Psoas muscle (tissue), 8 donors: ENCODE data around the gene RNASE4. TPM values are rescaled to one million over a fixed set of nuclear protein-coding genes. Genes with fewer than 3 reads are reported as not detected.
A peak's percentile ranks its signal among the peaks of the same experiment; 100 is the strongest.
"Not testable (repeated sequence)": the region's sequence is repeated elsewhere in the genome, so short reads cannot be mapped to it uniquely, and the experiment has no call there.

ENCODE experiments used
- ATAC-seq, 4 donors: fragments of 200-7000 bp; cut with Tn5 transposase; one replicate each; pipeline ENCODE4 v1.9.1; 2020; ENCODE audit warnings: moderate library complexity in 3 of 4, mild to moderate bottlenecking in 2 of 4
- DNase-seq, 2 donors: peaks; one replicate each; pipeline ENCODE4 v3.0.0-alpha.2; 2020
- H3K27ac ChIP-seq: fragments of 200-600 bp; one replicate; pipeline ENCODE4 v1.8.0; 2022
- H3K27me3 ChIP-seq, 3 donors: fragments of 200-600 bp in 1 of 3; one replicate each; pipeline versions ENCODE4 v1.6.1 to v1.8.0; 2013 to 2022; ENCODE audit warnings: low read length in 2 of 3, mild to moderate bottlenecking in 2 of 3, moderate library complexity in 1 of 3; ENCODE audit not compliant: insufficient read depth in 3 of 3
- H3K36me3 ChIP-seq, 2 donors: fragments of 200-600 bp in 1 of 2; one replicate each; pipeline versions ENCODE4 v1.6.1 to v1.8.0; 2013 to 2022; ENCODE audit warnings: low read depth in 1 of 2, mild to moderate bottlenecking in 1 of 2, moderate library complexity in 1 of 2; ENCODE audit not compliant: insufficient read depth in 1 of 2
- H3K4me1 ChIP-seq: fragments of 200-600 bp; one replicate; pipeline ENCODE4 v1.8.0; 2022
- H3K4me3 ChIP-seq: fragments of 200-600 bp; one replicate; pipeline ENCODE4 v1.8.0; 2022; ENCODE audit warnings: mild to moderate bottlenecking
- H3K9me3 ChIP-seq: fragments of 200-600 bp; one replicate; pipeline ENCODE4 v1.8.0; 2022
- CTCF ChIP-seq: fragments of 200-600 bp; IDR thresholded peaks from one replicate; pipeline ENCODE4 v1.8.0; 2022; ENCODE audit warnings: antibody characterized with exemption
- WGBS, 3 donors: extraction: QIAGEN DNeasy Blood & Tissue Kit; methylation state at CpG; one replicate each; pipeline versions ENCODE4 v1.1.6 to v1.1.7; 2013; 5-methylcytosine and 5-hydroxymethylcytosine counted together
- intact Hi-C, 2 donors: fragments of 100-400 bp; cut with DNase I; formaldehyde crosslinking; loops; one replicate each; pipeline versions ENCODE4 v1.11.0 to v1.14.2; 2022
- polyA plus RNA-seq, 3 donors: library from polyadenylated mRNA; stranded (reverse); fragments of 200-250 nt; gene quantifications; one replicate each; pipeline ENCODE4 v1.2.3, GENCODE V29; 2013
- total RNA-seq, 4 donors: library from RNA; stranded (reverse); fragmentation: NEBNext Ultra II Directional in 2 of 4; extraction: Animal tissue kit (Norgen Biotek cat#: 25700) in 2 of 4; gene quantifications; one replicate each; pipeline versions ENCODE4 v1.2.1 to v1.2.4, GENCODE V29; 2021 to 2023
- donor health status: healthy with polysubstance abuse.
- donor health status: DM: no; HTN: no; CAD: no; lungs with moderate emphysema.
- donor health status: Bipolar disorder and iron deficiency.
- donor health status: healthy.
- donor health status: DM: yes; HTN: yes; CAD: no.
- donor health status: DM: no; HTN: no; CAD: no.
- donor health status: DM: no; HTN: no; CAD: no.
- donor health status: DM: yes; HTN: yes; CAD: no.

Gene RNASE4
- total and polyA plus RNA-seq, 7 donors = 0.77 to 11.1 (median 7.6) TPM

- Histone ChIP-seq H3K27me3 (no peaks in the 10 kb centered on the region), H3K36me3 (no peaks in the 10 kb centered on the region), H3K27ac (no peak overlapping the region), H3K9me3 (no peaks in the 10 kb centered on the region), H3K4me3 (no peak overlapping the region), H3K4me1 (no peaks in the 10 kb centered on the region)
- WGBS, 3 donors = 84 to 87% (median 86%) methylated on average over 5 of the region's 5 CpGs
- DNase-seq = no peak
- ATAC-seq = no peak
- intact Hi-C loops = loop anchor here (5.0 to 10.0 kb wide), 4 partner anchors 161 to 346 kb away; partner anchors contain the start of gene RNASE7 (in 1 of the 2)
- TF ChIP-seq CTCF = no peak
Observed at GRCh38 chr14:20696764-20697163, 12.4 kb downstream of the RNASE4 start.

- Histone ChIP-seq H3K36me3 (no peaks in the 10 kb centered on the region), H3K9me3 (no peaks in the 10 kb centered on the region), H3K4me1 (no peaks in the 10 kb centered on the region), H3K4me3 (no peak overlapping the region), H3K27ac (no peak overlapping the region), H3K27me3 (no peaks in the 10 kb centered on the region)
- DNase-seq = peak in 1 of 2 donors; percentile 49
- intact Hi-C loops = loop anchor here (1.0 to 10.0 kb wide), 5 partner anchors 158 to 345 kb away; partner anchors contain the start of gene RNASE7 (in 1 of the 2)
- peak; percentile 49 to 84 (median 67) for ATAC-seq
- 35 to 37% (median 35%) methylated on average over 6 of the region's 6 CpGs for WGBS, 3 donors
- TF ChIP-seq CTCF = peak; percentile 68
Observed at GRCh38 chr14:20697273-20698017, 13.1 kb downstream of the RNASE4 start.

GRCh38 chr14:20698018-20698329 is 13.6 kb downstream of the RNASE4 start:
- H3K4me3 ChIP-seq = no peak overlapping the region
- H3K27me3 ChIP-seq = no peaks in the 10 kb centered on the region
- DNase-seq = no peak
- no peak overlapping the region for H3K27ac ChIP-seq
- intact Hi-C loops = loop anchor here (1.0 to 10.0 kb wide), 5 partner anchors 157 to 344 kb away; partner anchors contain the start of gene RNASE7 (in 1 of the 2)
- no peak for TF ChIP-seq CTCF
- no peak for ATAC-seq
- no peaks in the 10 kb centered on the region for H3K4me1 ChIP-seq
- H3K36me3 ChIP-seq = no peaks in the 10 kb centered on the region
- no peaks in the 10 kb centered on the region for H3K9me3 ChIP-seq

GRCh38 chr14:20698934-20699333 is 14.6 kb downstream of the RNASE4 start:
- ATAC-seq (no peak), DNase-seq (no peak)
- Histone ChIP-seq H3K27ac (no peak overlapping the region), H3K4me1 (no peaks in the 10 kb centered on the region), H3K4me3 (no peak overlapping the region), H3K9me3 (no peaks in the 10 kb centered on the region), H3K27me3 (no peaks in the 10 kb centered on the region), H3K36me3 (no peaks in the 10 kb centered on the region)
- 84 to 91% (median 91%) methylated on average over 5 of the region's 5 CpGs for WGBS, 3 donors
- TF ChIP-seq CTCF = no peak
- intact Hi-C loops = loop anchor here (1.0 to 10.0 kb wide), 5 partner anchors 156 to 343 kb away; partner anchors contain the start of gene RNASE7 (in 1 of the 2)

- intact Hi-C loops = loop anchor here (5.0 to 10.0 kb wide), 4 partner anchors 157 to 342 kb away; partner anchors contain the start of gene RNASE7 (in 1 of the 2)
- Histone ChIP-seq H3K9me3 (no peaks in the 10 kb centered on the region), H3K4me1 (no peaks in the 10 kb centered on the region), H3K27ac (no peak overlapping the region), H3K27me3 (no peaks in the 10 kb centered on the region), H3K4me3 (no peak overlapping the region), H3K36me3 (no peaks in the 10 kb centered on the region)
- DNase-seq (no peak), ATAC-seq (no peak)
- no peak for TF ChIP-seq CTCF
Observed at GRCh38 chr14:20699931-20700330, 15.6 kb downstream of the RNASE4 start.

GRCh38 chr14:20700965-20701364 is 16.6 kb downstream of the RNASE4 start:
- H3K27me3 ChIP-seq, DNase-seq, H3K9me3 ChIP-seq, H3K4me3 ChIP-seq, ATAC-seq, H3K36me3 ChIP-seq, intact Hi-C loops, H3K4me1 ChIP-seq, H3K27ac ChIP-seq: not testable (repeated sequence)
- 92 to 94% (median 93%) methylated on average over 7 of the region's 7 CpGs for WGBS, 3 donors
